ENCODE results near the gene DCLK1.

- no peak for TF ChIP-seq CTCF (IDR thresholded peaks at IDR 0.05)
- no peak for TF ChIP-seq POLR2A (IDR thresholded peaks at IDR 0.05)
These were observed 495 bp downstream of the DCLK1 start for GRCh38 chr13:36130552-36131221.

Measured in adrenal gland (tissue), 5 donors.